HG02623 (cell line): ENCODE data around the gene ANKRD44.
"Not testable (repeated sequence)": the region's sequence is repeated elsewhere in the genome, so short reads cannot be mapped to it uniquely, and the experiment has no call there.

Experiments used
- ATAC-seq: cut with Tn5 transposase; IDR thresholded peaks from one replicate; pipeline ENCODE4 v1.9.1; 2021; ENCODE audit warnings: moderate library complexity; ENCODE audit not compliant: unreplicated experiment

Gene ANKRD44

GRCh38 chr2:197310271-197310985, at the start of gene ANKRD44:
TSS of gene ANKRD44 (minus strand) at chr2:197310780. CDS start at chr2:197310604, 176 bp downstream.
- ATAC-seq, result peak; percentile 65

DNA sequence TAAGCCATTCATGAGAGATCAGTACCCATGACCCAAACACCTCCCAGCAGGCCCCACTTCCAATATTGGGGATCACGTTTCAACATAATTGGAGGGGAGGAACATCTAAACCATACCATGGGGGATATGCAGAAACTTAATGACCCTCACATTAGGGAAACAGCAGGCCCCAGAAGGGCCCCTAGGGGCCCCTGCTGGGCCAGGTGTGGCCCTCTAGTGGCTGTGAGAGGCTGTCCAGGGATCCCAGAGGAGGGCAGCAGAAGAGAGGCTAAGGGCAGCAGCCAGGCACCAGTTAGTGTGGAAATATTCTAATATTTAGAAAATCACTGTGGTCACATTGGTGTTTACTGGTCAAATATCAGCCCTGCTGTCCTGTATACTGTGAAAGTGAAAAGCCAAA, 49.3 kb upstream of the ANKRD44 start:
- ATAC-seq, result no peak

GRCh38 chr2:197358931-197359330, 48.4 kb upstream of the ANKRD44 start:
- no peak for ATAC-seq

- ATAC-seq, result no peak
These were observed 47.4 kb upstream of the ANKRD44 start for GRCh38 chr2:197357986-197358385.

DNA sequence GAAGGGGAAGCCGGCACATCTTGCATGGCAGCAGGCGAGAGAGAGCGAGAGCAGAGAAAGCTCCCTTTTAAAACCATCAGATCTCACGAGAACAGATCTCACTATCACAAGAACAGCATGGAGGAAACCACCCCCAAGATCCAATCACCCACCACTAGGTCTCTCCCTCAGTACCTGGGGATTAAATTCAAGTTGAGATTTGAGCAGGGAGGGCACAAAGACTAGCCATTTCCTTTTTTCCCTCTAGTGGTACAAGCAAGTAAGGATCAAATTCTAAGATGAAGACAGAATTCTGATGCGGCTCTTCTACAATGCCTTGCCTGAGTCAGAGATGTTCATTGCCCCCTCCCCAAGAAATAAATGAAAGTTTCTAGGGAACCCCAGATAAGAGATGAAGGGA, 45.6 kb upstream of the ANKRD44 start:
- ATAC-seq, result no peak

GRCh38 chr2:197354169-197354558, 43.6 kb upstream of the ANKRD44 start:
- no peak for ATAC-seq

DNA sequence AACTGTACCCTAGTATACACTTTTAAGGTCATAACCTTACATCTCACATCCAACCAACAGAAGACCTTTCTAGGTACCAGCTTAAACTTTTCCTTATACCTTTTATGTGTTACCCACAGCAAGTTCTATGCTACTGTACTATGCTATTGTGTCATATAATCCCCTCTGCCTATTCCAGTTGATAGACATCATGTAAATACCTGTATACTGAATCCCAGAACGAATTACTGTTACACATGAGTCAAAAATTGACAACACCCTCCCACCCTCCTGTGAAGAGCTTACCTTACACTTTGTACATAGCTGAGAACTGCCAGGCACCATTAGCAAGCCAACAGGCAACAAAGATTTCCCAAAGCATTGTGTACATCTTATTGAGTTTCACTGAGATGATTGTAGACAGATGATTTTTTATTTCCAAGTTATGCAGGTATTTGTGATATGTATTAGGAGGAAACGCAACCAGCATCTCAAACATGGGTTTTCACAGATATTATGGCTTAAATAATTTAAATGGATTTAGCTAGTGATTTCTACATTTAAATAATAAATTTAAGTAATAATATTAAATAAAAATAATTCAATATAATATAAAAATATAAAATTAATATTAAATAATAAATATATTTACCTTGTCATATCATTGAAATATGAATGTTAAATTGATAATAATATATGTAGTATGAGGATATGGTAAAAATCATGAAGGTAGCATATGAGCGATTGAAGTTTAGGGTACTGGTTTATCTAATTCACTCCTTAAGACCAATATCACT, 43.0 kb upstream of the ANKRD44 start:
- no peak for ATAC-seq

DNA sequence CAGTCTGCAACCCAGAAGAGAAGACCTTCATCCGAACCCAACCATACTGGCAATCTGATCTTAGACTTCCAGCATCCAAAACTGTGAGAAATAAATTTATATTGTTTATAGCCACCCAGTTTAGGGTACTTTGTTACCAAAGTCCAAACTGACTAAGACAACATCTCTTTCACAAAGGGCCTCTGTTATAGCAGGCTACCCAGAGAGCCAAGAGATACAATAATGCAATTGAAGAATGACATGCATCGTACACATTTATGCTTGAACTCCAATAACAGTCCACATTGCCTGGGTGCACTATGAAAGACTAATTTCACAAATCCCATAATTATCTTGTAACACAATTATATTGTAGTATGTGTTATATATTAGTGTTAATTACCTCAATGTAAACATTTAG, 39.1 kb upstream of the ANKRD44 start:
- no peak for ATAC-seq

GRCh38 chr2:197348721-197349360, 38.3 kb upstream of the ANKRD44 start:
- ATAC-seq, result no peak

GRCh38 chr2:197345846-197346370, 35.3 kb upstream of the ANKRD44 start:
- ATAC-seq, result no peak

GRCh38 chr2:197343968-197344367, 33.4 kb upstream of the ANKRD44 start:
- not testable (repeated sequence) for ATAC-seq

DNA sequence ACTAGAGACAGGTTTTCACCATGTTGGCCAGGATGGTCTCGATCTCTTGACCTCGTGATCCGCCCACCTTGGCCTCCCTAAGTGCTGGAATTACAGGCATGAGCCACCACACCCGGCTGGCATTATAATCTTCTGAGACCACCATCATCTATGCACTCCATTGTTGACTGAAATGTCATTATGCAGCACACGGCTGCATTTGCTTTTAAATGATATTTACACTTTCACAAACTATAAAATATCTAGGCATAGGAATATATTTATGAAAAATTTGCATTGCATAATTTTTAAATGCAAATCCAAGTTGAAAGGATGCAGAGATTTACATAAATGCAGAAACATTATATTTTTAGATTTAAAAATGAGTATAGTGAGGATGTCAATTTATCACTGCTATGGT, 30.0 kb upstream of the ANKRD44 start:
- no peak for ATAC-seq

DNA sequence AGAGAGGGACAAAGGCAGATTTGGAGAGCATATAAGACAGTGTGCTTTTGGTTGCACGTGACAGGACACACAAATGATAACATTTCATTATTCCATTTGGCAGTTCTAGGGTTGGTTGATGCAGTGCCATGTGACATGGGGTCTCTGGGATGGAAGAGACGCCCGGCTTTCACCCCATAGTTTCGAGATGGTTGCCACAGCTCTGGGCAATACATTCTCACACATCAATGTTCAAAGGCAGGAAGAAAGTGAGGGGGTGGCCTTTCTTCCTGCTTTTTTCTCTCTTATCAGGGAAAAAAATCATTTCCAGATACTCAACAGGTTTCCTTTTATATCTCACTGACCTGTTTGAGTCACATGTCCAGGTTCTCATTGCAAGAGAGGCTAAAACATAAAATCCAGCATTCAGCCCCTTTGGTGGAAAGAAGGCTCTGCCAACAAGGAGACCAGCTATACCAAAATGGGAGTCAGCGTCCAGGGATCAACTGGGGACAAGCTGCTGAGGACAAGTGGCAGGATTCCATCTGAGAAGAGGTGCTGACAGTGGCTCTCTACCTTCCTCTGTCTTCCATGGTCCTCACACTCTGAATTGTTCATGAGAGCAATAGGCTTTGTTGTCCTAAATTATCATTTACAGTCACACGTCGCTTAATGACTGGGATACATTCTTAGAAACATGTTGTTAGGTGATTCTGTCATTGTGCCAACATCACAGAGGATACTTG, 29.1 kb upstream of the ANKRD44 start:
- ATAC-seq, result no peak

- ATAC-seq, result no peak
These were observed 28.4 kb upstream of the ANKRD44 start for GRCh38 chr2:197339016-197339415.

DNA sequence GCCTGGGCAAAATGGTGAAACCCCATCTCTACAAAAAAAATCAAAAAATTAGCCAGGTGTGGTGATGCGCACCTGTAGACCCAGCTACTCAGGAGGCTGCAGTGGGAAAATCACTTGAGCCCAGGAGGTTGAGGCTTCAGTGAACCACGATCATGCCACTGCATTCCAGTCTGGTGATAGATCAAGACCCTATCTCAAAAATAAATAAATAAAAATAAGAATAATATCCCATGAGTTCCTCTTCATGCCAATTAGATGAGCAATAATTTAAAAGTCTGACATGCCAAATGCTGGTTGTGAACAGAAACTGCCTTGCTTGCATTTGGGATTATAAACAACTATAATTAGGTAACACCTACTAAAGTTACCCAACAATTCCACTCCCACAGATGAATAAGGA, 22.1 kb upstream of the ANKRD44 start:
- no peak for ATAC-seq

DNA sequence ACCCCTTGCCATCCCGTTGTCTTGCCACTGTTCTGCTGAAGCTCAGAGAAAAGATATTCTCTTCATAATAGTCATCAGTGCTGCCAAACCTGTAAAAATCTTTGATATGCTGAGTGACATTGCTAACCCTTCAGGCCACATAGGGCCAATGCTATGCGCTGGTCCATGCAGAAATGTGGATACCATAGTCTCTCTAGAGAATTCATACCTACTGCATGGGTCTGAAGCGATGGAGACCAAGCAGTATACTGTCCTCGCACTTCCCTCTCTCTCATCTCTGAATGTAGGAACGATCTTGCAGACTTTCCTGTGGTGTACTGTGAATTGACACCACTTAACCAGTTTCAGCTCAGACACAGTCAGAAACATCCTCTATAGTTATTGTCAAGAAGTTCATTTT, 17.9 kb upstream of the ANKRD44 start:
- no peak for ATAC-seq

DNA sequence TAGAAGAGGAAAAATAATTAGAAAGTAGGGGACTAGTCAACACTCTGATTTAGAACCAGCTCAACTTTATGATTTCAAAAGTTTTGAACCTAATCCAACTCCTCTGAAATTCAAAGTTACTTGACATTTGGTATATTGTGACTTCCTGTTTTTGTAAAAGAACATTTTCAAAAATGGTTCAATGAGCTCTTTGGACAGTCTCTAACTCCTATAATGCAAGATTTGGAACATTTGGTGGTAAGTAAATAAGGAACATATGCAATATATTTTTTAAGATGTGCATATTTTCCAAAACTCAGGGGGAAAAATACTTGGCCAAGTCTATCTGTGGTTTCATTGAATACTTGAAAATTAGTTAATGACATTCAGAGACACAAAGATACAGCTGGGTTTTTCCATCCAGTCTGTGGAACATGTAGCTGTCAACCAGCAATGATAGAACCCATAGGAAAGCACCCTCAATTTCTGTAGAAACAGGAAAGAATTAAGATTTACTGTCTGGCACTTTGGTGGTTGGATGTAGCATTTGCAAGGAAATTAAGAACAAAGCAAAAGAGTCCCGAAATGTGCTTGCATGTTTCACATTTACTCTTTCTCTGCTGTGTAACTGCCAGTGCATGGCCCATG, 17.0 kb upstream of the ANKRD44 start:
- ATAC-seq, result no peak

DNA sequence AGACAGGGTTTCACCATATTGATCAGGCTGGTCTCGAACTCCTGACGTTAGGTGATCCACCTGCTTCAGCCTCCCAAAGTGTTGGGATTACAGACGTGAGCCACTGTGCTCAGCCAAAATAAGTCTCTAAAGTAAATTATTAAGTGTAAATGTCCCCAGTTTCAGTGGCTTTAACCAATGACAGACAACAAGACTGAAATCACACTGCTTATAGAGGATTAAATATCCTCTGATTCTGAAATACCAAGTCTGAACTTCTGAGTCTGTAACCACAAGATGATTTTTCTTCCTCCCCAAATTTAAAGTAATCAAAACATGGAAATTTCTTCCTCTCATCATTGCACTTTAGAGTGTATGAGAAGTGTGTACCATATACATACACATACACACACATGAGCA, 16.5 kb upstream of the ANKRD44 start:
- no peak for ATAC-seq

DNA sequence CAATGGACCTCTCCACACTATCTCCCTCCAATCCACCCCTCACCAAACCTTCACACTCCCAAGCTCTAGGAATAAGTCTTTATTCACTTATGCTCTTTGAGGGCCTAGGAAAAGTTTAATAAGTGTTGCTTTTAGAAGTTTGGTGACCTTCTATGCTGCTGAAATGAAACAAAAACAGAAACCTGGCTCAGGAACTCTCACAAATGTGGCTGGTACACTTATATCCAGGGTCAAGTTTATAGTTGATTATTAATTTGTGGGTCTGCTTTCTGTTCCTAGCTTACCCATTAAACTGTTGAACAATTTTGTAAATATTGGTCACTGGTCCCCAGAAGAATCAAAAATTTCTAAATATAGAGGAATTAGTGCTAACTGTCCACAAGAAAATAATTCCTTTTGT, 14.2 kb upstream of the ANKRD44 start:
- ATAC-seq, result peak; percentile 75
